Thyroid gland (tissue), 4 donors: ENCODE data around the gene PHIP. TPM values are rescaled to one million over a fixed set of nuclear protein-coding genes. Genes with fewer than 3 reads are reported as not detected.
A peak's percentile ranks its signal among the peaks of the same experiment; 100 is the strongest.

Experiments used
- DNase-seq, 2 donors: peaks; one replicate each; pipeline ENCODE4 v3.0.0-alpha.2; 2019
- H3K27ac ChIP-seq, 3 donors: fragments of 200-600 bp; sonication (generic); 1 replicate in 2 of 3; 2 replicates in 1 of 3; pipeline ENCODE4 v1.5.1; 2016 to 2019; ENCODE audit warnings: mild to moderate bottlenecking in 1 of 3, moderate library complexity in 1 of 3
- H3K27me3 ChIP-seq: fragments of 200-600 bp; sonication (generic); one replicate; pipeline ENCODE4 v1.5.1; 2019
- H3K36me3 ChIP-seq, 2 donors: fragments of 200-600 bp; sonication (generic); one replicate each; pipeline ENCODE4 v1.5.1; 2016 to 2019
- H3K4me1 ChIP-seq, 2 donors: fragments of 200-600 bp; sonication (generic); one replicate each; pipeline ENCODE4 v1.5.1; 2017 to 2019
- H3K4me3 ChIP-seq, 3 donors: fragments of 200-600 bp; sonication (generic); replicated peaks in 1 of 3; 1 replicate in 2 of 3; 2 replicates in 1 of 3; pipeline ENCODE4 v1.5.1; 2016; ENCODE audit warnings: mild to moderate bottlenecking in 1 of 3
- H3K9me3 ChIP-seq: fragments of 200-600 bp; sonication (generic); one replicate; pipeline ENCODE4 v1.5.1; 2017
- POLR2A ChIP-seq, 2 donors: fragments of 450-650 bp; IDR thresholded peaks; one replicate each; pipeline ENCODE4 v1.6.1; 2017; ENCODE audit warnings: antibody characterized with exemption in 2 of 2, mild to moderate bottlenecking in 2 of 2, moderate library complexity in 1 of 2
- WGBS, 2 donors: methylation state at CpG; one replicate each; pipeline ENCODE4 v1.1.5; 2017; 5-methylcytosine and 5-hydroxymethylcytosine counted together
- intact Hi-C: fragments of 100-400 bp; cut with DNase I; formaldehyde crosslinking; loops from one replicate; pipeline ENCODE4 v1.15.1; 2023
- total RNA-seq, 4 donors: library from RNA; depleted of rRNA; stranded (reverse); fragments of >200 nt; gene quantifications; one replicate each; pipeline ENCODE4 v1.2.3, GENCODE V29; 2016
- TF ChIP-seq, protein P1 (sequence below), 6 experiments: fragments of 200-600 bp in 3 of 6; fragments of 450-650 bp in 3 of 6; sonication (generic) in 3 of 6; IDR thresholded peaks; one replicate each; pipeline ENCODE4 v1.5.1; 2016 to 2019; ENCODE audit warnings: antibody characterized with exemption in 6 of 6, mild to moderate bottlenecking in 2 of 6, inconsistent platforms in 1 of 6, moderate library complexity in 1 of 6

The PHIP gene
- total RNA-seq, 4 donors from 2014 or later: 28.0 to 45.9 (median 35.4) TPM

DNA sequence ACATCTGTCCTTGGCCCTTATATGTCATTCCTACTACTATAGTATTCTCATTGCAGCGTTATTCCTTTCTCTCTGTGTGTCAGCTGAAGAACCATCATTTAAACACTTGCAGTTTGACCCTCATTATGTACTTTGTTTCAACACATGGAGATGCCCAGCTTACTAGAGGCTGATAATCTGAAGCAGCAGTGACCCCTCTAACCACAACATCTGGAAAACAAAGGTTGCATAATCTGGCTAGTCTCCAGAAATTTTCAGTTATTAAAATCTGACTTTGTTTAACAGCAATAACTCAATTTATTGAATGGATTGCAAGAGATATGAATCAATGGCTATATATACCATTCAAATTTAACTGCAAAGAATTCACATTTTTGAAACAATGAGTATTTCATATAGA is 6.6 kb upstream of the PHIP start:
- H3K9me3 ChIP-seq: no peaks in the 10 kb centered on the region
- H3K4me1 ChIP-seq: no peaks in the 10 kb centered on the region
- H3K27me3 ChIP-seq: no peaks in the 10 kb centered on the region
- TF ChIP-seq, protein P1, sequence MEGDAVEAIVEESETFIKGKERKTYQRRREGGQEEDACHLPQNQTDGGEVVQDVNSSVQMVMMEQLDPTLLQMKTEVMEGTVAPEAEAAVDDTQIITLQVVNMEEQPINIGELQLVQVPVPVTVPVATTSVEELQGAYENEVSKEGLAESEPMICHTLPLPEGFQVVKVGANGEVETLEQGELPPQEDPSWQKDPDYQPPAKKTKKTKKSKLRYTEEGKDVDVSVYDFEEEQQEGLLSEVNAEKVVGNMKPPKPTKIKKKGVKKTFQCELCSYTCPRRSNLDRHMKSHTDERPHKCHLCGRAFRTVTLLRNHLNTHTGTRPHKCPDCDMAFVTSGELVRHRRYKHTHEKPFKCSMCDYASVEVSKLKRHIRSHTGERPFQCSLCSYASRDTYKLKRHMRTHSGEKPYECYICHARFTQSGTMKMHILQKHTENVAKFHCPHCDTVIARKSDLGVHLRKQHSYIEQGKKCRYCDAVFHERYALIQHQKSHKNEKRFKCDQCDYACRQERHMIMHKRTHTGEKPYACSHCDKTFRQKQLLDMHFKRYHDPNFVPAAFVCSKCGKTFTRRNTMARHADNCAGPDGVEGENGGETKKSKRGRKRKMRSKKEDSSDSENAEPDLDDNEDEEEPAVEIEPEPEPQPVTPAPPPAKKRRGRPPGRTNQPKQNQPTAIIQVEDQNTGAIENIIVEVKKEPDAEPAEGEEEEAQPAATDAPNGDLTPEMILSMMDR (IDR thresholded peaks at IDR 0.05): no peak
- TF ChIP-seq POLR2A (IDR thresholded peaks at IDR 0.05): no peak
- no peaks in the 10 kb centered on the region for H3K36me3 ChIP-seq
- H3K4me3 ChIP-seq: no peak overlapping the region
- intact Hi-C loops: loop anchor here (10.0 kb wide), 1 partner anchor 150 kb away; the partner anchor contains the start of gene HMGN3
- 81 to 83% methylated on average over 1 of the region's 1 CpG for WGBS, 2 donors
- no peak overlapping the region for H3K27ac ChIP-seq
- no peak for DNase-seq

DNA sequence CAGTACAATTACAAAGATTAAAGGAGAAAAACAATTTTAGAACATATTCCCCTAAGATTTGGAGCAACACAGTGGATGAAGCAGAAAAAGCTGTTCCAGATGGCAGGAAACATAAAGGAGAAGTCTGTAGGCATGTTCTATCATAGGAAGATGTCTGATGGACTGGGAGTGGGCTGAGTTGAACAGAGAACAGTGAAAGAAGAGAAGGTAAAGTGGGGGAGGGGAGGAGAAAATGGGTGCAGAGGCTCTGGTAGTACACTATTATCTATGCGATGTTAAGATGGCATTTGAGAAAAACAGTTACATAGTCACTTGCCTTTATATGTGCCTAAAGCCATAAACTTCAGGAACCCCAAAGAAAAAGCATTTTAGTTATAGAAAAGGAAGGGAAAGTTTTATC is 4.2 kb upstream of the PHIP start:
- no peaks in the 10 kb centered on the region for H3K27me3 ChIP-seq
- H3K4me3 ChIP-seq: no peak overlapping the region
- H3K36me3 ChIP-seq: no peaks in the 10 kb centered on the region
- H3K4me1 ChIP-seq: no peaks in the 10 kb centered on the region
- 83 to 87% methylated on average over 1 of the region's 1 CpG for WGBS, 2 donors
- intact Hi-C loops: loop anchor here (10.0 kb wide), 1 partner anchor 152 kb away; the partner anchor contains the start of gene HMGN3
- H3K9me3 ChIP-seq: no peaks in the 10 kb centered on the region
- DNase-seq: no peak
- no peak for TF ChIP-seq POLR2A (IDR thresholded peaks at IDR 0.05)
- no peak overlapping the region for H3K27ac ChIP-seq

DNA sequence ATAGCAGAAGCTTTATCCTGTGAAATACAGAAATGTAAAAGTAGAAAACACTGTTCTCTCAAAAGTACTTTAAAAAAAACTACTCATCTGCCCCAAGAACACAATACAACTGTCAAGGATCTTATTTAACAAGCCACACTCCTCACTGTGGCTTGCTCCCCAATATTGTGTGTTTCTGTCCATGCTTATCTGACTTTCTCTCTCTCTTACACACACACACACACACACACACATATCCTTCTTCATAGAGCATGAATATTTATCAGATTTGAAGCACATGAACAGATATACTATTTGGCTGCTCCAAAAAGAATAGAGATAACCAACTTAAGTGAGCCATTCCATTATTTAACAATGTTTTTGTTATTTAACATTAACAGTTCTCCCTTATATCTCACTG is 3.6 kb upstream of the PHIP start:
- intact Hi-C loops: loop anchor here (10.0 kb wide), 1 partner anchor 153 kb away; the partner anchor contains the start of gene HMGN3
- Histone ChIP-seq H3K36me3 (no peaks in the 10 kb centered on the region), H3K4me3 (no peak overlapping the region), H3K27ac (no peak overlapping the region), H3K27me3 (no peaks in the 10 kb centered on the region), H3K4me1 (no peaks in the 10 kb centered on the region), H3K9me3 (no peaks in the 10 kb centered on the region)
- DNase-seq: no peak
- TF ChIP-seq, protein P1 (IDR thresholded peaks at IDR 0.05): no peak

DNA sequence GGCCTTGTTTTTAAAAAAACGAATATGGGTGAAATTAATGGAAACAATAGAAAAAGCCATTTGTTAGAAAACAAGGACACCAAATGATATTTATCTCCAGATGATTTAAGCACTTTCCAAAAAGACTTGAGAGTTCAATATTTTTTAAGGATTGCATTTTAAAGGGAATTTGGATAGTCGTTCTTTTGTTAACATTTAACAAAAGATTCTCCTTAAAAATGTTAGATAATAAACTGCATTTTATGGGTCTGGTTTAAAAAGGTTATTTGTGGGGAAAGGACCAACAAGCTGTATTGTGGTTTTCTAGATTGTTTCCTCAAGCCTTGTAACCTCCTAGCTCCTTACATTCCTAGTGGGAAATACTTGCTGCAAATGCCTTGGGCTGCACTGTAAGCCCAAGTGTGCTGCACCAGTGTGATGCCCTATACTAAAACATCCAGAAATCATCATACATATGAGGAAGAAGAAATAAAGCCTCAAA is 1.5 kb upstream of the PHIP start:
- no peaks in the 10 kb centered on the region for H3K9me3 ChIP-seq
- H3K4me1 ChIP-seq: peaks cover 6 to 12% of the 10 kb centered on the region in 2 donors
- no peak for DNase-seq
- H3K27ac ChIP-seq: no peak overlapping the region
- H3K27me3 ChIP-seq: no peaks in the 10 kb centered on the region
- TF ChIP-seq, protein P1 (IDR thresholded peaks at IDR 0.05): no peak
- TF ChIP-seq POLR2A (IDR thresholded peaks at IDR 0.05): no peak
- H3K36me3 ChIP-seq: no peaks in the 10 kb centered on the region
- no peak overlapping the region for H3K4me3 ChIP-seq
- intact Hi-C loops: loop anchor here (10.0 kb wide), 1 partner anchor 155 kb away; the partner anchor contains the start of gene HMGN3
- 68 to 73% methylated on average over 2 of the region's 2 CpGs for WGBS, 2 donors

DNA sequence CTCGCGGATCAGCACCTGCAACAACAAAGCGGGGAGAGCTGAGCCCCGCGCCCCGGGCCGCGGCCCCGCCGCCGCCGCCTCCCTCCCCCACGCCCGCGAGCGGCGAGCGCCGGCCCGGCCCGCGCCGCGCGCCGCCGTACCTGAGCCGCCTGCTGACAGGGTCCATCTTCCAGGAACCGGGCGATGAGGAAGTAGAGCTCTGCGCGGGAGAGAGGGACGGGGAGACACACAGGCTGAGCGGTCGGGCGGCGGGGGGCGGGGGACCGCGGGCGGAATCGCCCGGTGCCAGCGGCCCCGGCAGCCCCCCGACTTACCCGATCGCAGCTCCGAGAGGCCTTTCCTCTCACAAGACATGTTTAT is 359 bp downstream of the PHIP start:
- Histone ChIP-seq H3K4me3 (peak overlapping the region; percentile 47 to 89 (median 83)), H3K27ac (peak overlapping the region; percentile 97 to 99 (median 98)), H3K36me3 (no peaks in the 10 kb centered on the region), H3K4me1 (peaks cover 12 to 13% of the 10 kb centered on the region in 2 donors), H3K9me3 (no peaks in the 10 kb centered on the region), H3K27me3 (no peaks in the 10 kb centered on the region)
- DNase-seq: peak in 1 of 2 donors; percentile 53
- intact Hi-C loops: no loop called here
- no peak for TF ChIP-seq POLR2A (IDR thresholded peaks at IDR 0.05)
- TF ChIP-seq, protein P1 (IDR thresholded peaks at IDR 0.05): no peak
- no CpG with 5 or more reads among the region's 49 CpGs for WGBS, 2 donors
